Psoas muscle (tissue), 8 donors: ENCODE results near the gene NCKAP5L. TPM values are rescaled to one million over a fixed set of nuclear protein-coding genes. Genes with fewer than 3 reads are reported as not detected.

Source experiments
- ATAC-seq, 4 donors: fragments of 200-7000 bp; cut with Tn5 transposase; one replicate each; pipeline ENCODE4 v1.9.1; 2020; ENCODE audit warnings: moderate library complexity in 3 of 4, mild to moderate bottlenecking in 2 of 4
- DNase-seq, 2 donors: peaks; one replicate each; pipeline ENCODE4 v3.0.0-alpha.2; 2020
- H3K27ac ChIP-seq: fragments of 200-600 bp; one replicate; pipeline ENCODE4 v1.8.0; 2022
- H3K27me3 ChIP-seq, 3 donors: fragments of 200-600 bp in 1 of 3; one replicate each; pipeline versions ENCODE4 v1.6.1 to v1.8.0; 2013 to 2022; ENCODE audit warnings: low read length in 2 of 3, mild to moderate bottlenecking in 2 of 3, moderate library complexity in 1 of 3; ENCODE audit not compliant: insufficient read depth in 3 of 3
- H3K36me3 ChIP-seq, 2 donors: fragments of 200-600 bp in 1 of 2; one replicate each; pipeline versions ENCODE4 v1.6.1 to v1.8.0; 2013 to 2022; ENCODE audit warnings: low read depth in 1 of 2, mild to moderate bottlenecking in 1 of 2, moderate library complexity in 1 of 2; ENCODE audit not compliant: insufficient read depth in 1 of 2
- H3K4me1 ChIP-seq: fragments of 200-600 bp; one replicate; pipeline ENCODE4 v1.8.0; 2022
- H3K4me3 ChIP-seq: fragments of 200-600 bp; one replicate; pipeline ENCODE4 v1.8.0; 2022; ENCODE audit warnings: mild to moderate bottlenecking
- H3K9me3 ChIP-seq: fragments of 200-600 bp; one replicate; pipeline ENCODE4 v1.8.0; 2022
- CTCF ChIP-seq: fragments of 200-600 bp; IDR thresholded peaks from one replicate; pipeline ENCODE4 v1.8.0; 2022; ENCODE audit warnings: antibody characterized with exemption
- WGBS, 3 donors: extraction: QIAGEN DNeasy Blood & Tissue Kit; methylation state at CpG; one replicate each; pipeline versions ENCODE4 v1.1.6 to v1.1.7; 2013; 5-methylcytosine and 5-hydroxymethylcytosine counted together
- intact Hi-C, 2 donors: fragments of 100-400 bp; cut with DNase I; formaldehyde crosslinking; loops; one replicate each; pipeline versions ENCODE4 v1.11.0 to v1.14.2; 2022
- polyA plus RNA-seq, 3 donors: library from polyadenylated mRNA; stranded (reverse); fragments of 200-250 nt; gene quantifications; one replicate each; pipeline ENCODE4 v1.2.3, GENCODE V29; 2013
- total RNA-seq, 4 donors: library from RNA; stranded (reverse); fragmentation: NEBNext Ultra II Directional in 2 of 4; extraction: Animal tissue kit (Norgen Biotek cat#: 25700) in 2 of 4; gene quantifications; one replicate each; pipeline versions ENCODE4 v1.2.1 to v1.2.4, GENCODE V29; 2021 to 2023
- donor health status: healthy with polysubstance abuse.
- donor health status: DM: no; HTN: no; CAD: no; lungs with moderate emphysema.
- donor health status: Bipolar disorder and iron deficiency.
- donor health status: healthy.
- donor health status: DM: yes; HTN: yes; CAD: no.
- donor health status: DM: no; HTN: no; CAD: no.
- donor health status: DM: no; HTN: no; CAD: no.
- donor health status: DM: yes; HTN: yes; CAD: no.

The NCKAP5L gene
- total and polyA plus RNA-seq, 7 donors: 6.8 to 16.5 (median 11.7) TPM

GRCh38 chr12:49842519-49843352 is 14.5 kb upstream of the NCKAP5L start, which contains the start of gene BCDIN3D:
TSS of gene BCDIN3D (minus strand) at chr12:49843106. CDS start at chr12:49843087, 19 bp downstream.
- peak; percentile 93 to 96 for DNase-seq
- intact Hi-C loops: no loop called here
- Histone ChIP-seq H3K4me1 (peaks cover 17% of the 10 kb centered on the region), H3K4me3 (peak within 1 kb of the TSS; percentile 84), H3K9me3 (no peaks in the 10 kb centered on the region), H3K27ac (peak within 1 kb of the TSS; percentile 96), H3K36me3 (no peaks in the 10 kb centered on the region), H3K27me3 (peaks cover 0 to 7% (median 3%) of the 10 kb centered on the region in 3 donors)
- ATAC-seq: peak; percentile 96 to 99 (median 98)
- TF ChIP-seq CTCF: no peak
- 0 to 1% (median 1%) methylated on average over 49 to 55 of the region's 55 CpGs for WGBS, 3 donors

DNA sequence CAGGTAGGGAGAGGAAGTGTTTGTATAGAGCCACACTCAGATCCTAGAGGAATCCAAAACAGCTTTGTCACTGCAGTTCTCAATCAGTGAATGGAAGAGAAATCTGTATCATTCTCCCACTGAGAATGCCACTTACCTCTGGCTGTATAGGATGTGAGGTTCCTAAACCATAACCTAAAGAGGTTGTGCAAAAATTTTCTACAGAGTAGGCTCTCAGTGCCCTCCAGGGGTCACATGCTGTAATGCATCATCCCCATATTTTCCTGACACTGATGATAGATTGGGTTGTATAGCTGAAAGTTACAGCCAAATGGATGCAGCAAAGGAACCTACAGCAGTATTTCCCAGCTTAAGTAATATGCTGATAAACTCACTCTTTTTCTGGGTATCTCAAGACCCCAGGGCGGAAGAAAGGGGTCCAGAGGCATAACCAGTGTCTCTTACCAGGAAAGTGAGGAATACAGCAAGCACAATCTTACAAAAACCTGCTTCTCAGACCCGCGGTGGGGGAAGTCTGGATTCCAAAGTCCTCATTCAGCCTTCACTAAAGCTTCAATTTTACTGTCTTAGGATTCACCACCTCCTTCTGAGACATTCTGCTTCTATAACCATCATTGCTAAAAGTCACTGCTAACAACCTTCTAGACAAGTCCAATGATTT is 10.9 kb upstream of the NCKAP5L start:
- intact Hi-C loops: loop anchor here in 1 of 2 donors (2.0 to 10.0 kb wide), 2 partner anchors 62 to 214 kb away; partner anchors contain the start of gene PRPF40B
- H3K27ac ChIP-seq: no peak overlapping the region
- no peaks in the 10 kb centered on the region for H3K36me3 ChIP-seq
- no peaks in the 10 kb centered on the region for H3K9me3 ChIP-seq
- WGBS, 3 donors: 68 to 79% (median 68%) methylated on average over 3 of the region's 3 CpGs
- ATAC-seq (peak in 2 of 4 donors; percentile 31 to 45), DNase-seq (no peak)
- no peaks in the 10 kb centered on the region for H3K27me3 ChIP-seq
- peaks cover 17% of the 10 kb centered on the region for H3K4me1 ChIP-seq
- peak; percentile 74 for TF ChIP-seq CTCF
- no peak overlapping the region for H3K4me3 ChIP-seq

DNA sequence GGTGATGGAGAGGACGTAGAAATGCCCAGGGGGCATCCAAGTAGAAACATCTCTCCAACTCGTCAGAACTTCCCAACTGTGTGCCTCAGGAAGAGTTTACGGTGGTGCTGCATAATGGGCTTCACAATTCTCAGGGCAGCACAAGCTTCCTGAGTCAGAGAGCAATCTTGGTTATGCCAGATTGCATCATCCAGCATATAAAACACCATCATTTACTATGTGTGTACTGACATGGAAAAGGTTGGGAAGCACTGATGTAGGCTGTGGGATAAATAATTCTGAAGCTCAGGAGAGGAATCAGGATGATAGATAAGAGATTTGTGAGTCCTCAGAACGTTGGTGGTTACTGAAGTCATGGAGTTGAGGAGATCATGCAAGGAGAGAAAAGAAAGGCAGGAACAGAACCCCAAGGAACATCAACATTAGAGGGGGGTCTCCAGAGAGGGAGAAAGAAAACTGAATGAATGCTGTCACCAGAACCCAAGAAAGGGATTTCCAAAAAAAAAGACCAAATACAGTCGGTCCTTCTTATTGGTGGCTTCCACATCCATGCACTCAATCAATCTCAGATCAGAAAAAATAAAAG is 4.7 kb upstream of the NCKAP5L start:
- Histone ChIP-seq H3K36me3 (peaks cover 0 to 4% of the 10 kb centered on the region in 2 donors), H3K4me1 (peaks cover 6% of the 10 kb centered on the region), H3K27me3 (no peaks in the 10 kb centered on the region), H3K27ac (no peak overlapping the region), H3K4me3 (no peak overlapping the region), H3K9me3 (no peaks in the 10 kb centered on the region)
- WGBS, 3 donors: 76 to 82% (median 76%) methylated on average over 5 of the region's 5 CpGs
- intact Hi-C loops: loop anchor here in 1 of 2 donors (10.0 kb wide), 1 partner anchor 208 kb away; the partner anchor contains the start of gene PRPF40B
- no peak for DNase-seq
- no peak for TF ChIP-seq CTCF
- no peak for ATAC-seq

DNA sequence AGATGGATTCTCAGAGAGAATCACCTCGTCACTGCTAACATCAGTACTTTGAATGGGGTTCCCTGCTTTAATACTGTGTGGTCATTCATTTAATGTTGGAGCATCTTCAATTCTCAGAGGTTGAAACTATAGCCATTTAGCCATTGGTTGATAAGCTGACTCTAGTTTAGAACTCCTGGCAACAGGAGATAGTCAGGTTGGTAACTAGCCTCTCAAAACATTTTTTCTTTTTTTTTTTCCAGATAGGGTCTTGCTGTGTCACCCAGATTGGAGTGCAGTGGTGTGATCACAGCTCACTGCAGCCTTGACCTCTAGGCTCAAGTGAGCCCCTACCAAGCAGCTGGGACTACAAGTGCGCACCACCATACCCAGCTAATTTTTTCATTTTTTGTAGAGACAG is 3.5 kb upstream of the NCKAP5L start:
- Histone ChIP-seq H3K27ac (no peak overlapping the region), H3K4me1 (peaks cover 12% of the 10 kb centered on the region), H3K27me3 (no peaks in the 10 kb centered on the region), H3K4me3 (no peak overlapping the region), H3K9me3 (no peaks in the 10 kb centered on the region), H3K36me3 (peaks cover 0 to 4% of the 10 kb centered on the region in 2 donors)
- WGBS, 3 donors: 94 to 98% (median 95%) methylated on average over 2 of the region's 2 CpGs
- DNase-seq: no peak
- ATAC-seq: no peak
- no peak for TF ChIP-seq CTCF
- intact Hi-C loops: loop anchor here in 1 of 2 donors (10.0 kb wide), 1 partner anchor 207 kb away; the partner anchor contains the start of gene PRPF40B
